GM23338 (cell line): ENCODE measurements around the gene RANBP6. TPM values are rescaled to one million over a fixed set of nuclear protein-coding genes. Genes with fewer than 3 reads are reported as not detected.

Source experiments
- ATAC-seq: fragments of 200-7000 bp; cut with Tn5 transposase; 3 replicates; pipeline ENCODE4 v1.9.1; 2020
- DNase-seq: peaks from one replicate; pipeline ENCODE4 v3.0.0-alpha.2; 2015; ENCODE audit warnings: low spot score
- H2AFZ ChIP-seq: fragments of 200-600 bp; sonication (generic); 2 replicates; pipeline ENCODE4 v1.8.0; 2016; ENCODE audit warnings: antibody characterized with exemption, mild to moderate bottlenecking, moderate library complexity
- H3F3A ChIP-seq: fragments of 200-600 bp; sonication (generic); replicated peaks from 2 replicates; pipeline ENCODE4 v1.8.0; 2017; ENCODE audit warnings: antibody characterized with exemption, mixed run types, low read depth
- H3K27ac ChIP-seq: fragments of 200-600 bp; sonication (generic); 2 replicates; pipeline ENCODE4 v1.6.1; 2016; ENCODE audit warnings: low read depth
- H3K27me3 ChIP-seq: fragments of 200-600 bp; sonication (generic); 2 replicates; pipeline ENCODE4 v1.8.0; 2016; ENCODE audit warnings: mild to moderate bottlenecking, mixed run types, moderate library complexity; ENCODE audit not compliant: insufficient read depth
- H3K36me3 ChIP-seq: fragments of 200-600 bp; sonication (generic); 2 replicates; pipeline ENCODE4 v1.8.0; 2016; ENCODE audit warnings: mild to moderate bottlenecking; ENCODE audit not compliant: insufficient read depth
- H3K4me1 ChIP-seq: fragments of 200-600 bp; sonication (generic); 2 replicates; pipeline ENCODE4 v1.8.0; 2016; ENCODE audit warnings: mild to moderate bottlenecking, moderate library complexity; ENCODE audit not compliant: insufficient read depth
- H3K4me2 ChIP-seq: fragments of 200-600 bp; sonication (generic); 2 replicates; pipeline ENCODE4 v1.7.1; 2017; ENCODE audit warnings: mixed run types
- H3K4me3 ChIP-seq: fragments of 200-600 bp; sonication (generic); 2 replicates; pipeline ENCODE4 v1.6.1; 2016; ENCODE audit warnings: mixed run types
- H3K79me2 ChIP-seq: fragments of 200-600 bp; sonication (generic); replicated peaks from 2 replicates; pipeline ENCODE4 v1.8.0; 2017; ENCODE audit warnings: mild to moderate bottlenecking; ENCODE audit not compliant: insufficient read depth
- H3K9me2 ChIP-seq: fragments of 200-600 bp; sonication (generic); 2 replicates; pipeline ENCODE4 v1.8.0; 2017; ENCODE audit not compliant: insufficient read depth
- H4K20me1 ChIP-seq: fragments of 200-600 bp; sonication (generic); replicated peaks from 2 replicates; pipeline ENCODE4 v1.8.0; 2017; ENCODE audit warnings: mild to moderate bottlenecking; ENCODE audit not compliant: insufficient read depth
- H3K27ac Mint-ChIP-seq: 2 replicates; pipeline ENCODE4 v1.8.0; 2020; ENCODE audit warnings: inconsistent platforms, mild to moderate bottlenecking, moderate library complexity, mixed read lengths
- H3K27me3 Mint-ChIP-seq: 3 replicates; pipeline ENCODE4 v1.8.0; 2022; ENCODE audit warnings: low read depth, mild to moderate bottlenecking, moderate library complexity, mixed read lengths, inconsistent platforms; ENCODE audit not compliant: insufficient read depth, poor library complexity
- H3K36me3 Mint-ChIP-seq: 3 replicates; pipeline ENCODE4 v1.8.0; 2021; ENCODE audit warnings: low read depth, mild to moderate bottlenecking, inconsistent platforms, moderate library complexity, mixed read lengths
- H3K4me1 Mint-ChIP-seq: 3 replicates; pipeline ENCODE4 v1.8.0; 2020; ENCODE audit warnings: mild to moderate bottlenecking, inconsistent platforms, mixed read lengths
- H3K4me3 Mint-ChIP-seq: 3 replicates; pipeline ENCODE4 v1.8.0; 2021; ENCODE audit warnings: moderate library complexity, mild to moderate bottlenecking, inconsistent platforms, mixed read lengths
- H3K9me3 Mint-ChIP-seq: 3 replicates; pipeline ENCODE4 v1.8.0; 2020; ENCODE audit warnings: moderate library complexity, mild to moderate bottlenecking, inconsistent platforms, mixed read lengths
- CREB1 ChIP-seq: fragments of 250-450 bp; sonication (Bioruptor Pico); IDR thresholded peaks from 2 replicates; pipeline ENCODE4 v1.5.0; 2020; ENCODE audit warnings: low read depth, mild to moderate bottlenecking, moderate library complexity
- CTCF ChIP-seq, 2 experiments: fragments of 200-600 bp in 1 of 2; sonication (generic) in 1 of 2; conservative IDR thresholded peaks; 2 replicates each; pipeline versions ENCODE4 v1.5.1 to v1.6.1; 2016 to 2017; ENCODE audit warnings: antibody characterized with exemption in 2 of 2, low read depth in 2 of 2, mild to moderate bottlenecking in 2 of 2, moderate library complexity in 1 of 2
- EZH2 ChIP-seq: fragments of 200-600 bp; sonication (generic); IDR thresholded peaks from one replicate; pipeline ENCODE4 v1.8.0; 2017; ENCODE audit warnings: antibody characterized with exemption, mild to moderate bottlenecking, low read depth; ENCODE audit not compliant: unreplicated experiment
- EZH2phosphoT487 ChIP-seq: fragments of 200-600 bp; sonication (generic); IDR thresholded peaks from one replicate; pipeline ENCODE4 v1.8.1; 2018; ENCODE audit warnings: antibody characterized with exemption; ENCODE audit not compliant: unreplicated experiment
- JUNB ChIP-seq: IDR thresholded peaks from one replicate; pipeline ENCODE4 v1.6.1; 2016; ENCODE audit warnings: antibody characterized with exemption; ENCODE audit not compliant: unreplicated experiment
- NANOG ChIP-seq: IDR thresholded peaks from 2 replicates; pipeline ENCODE4 v1.6.1; 2016; ENCODE audit warnings: antibody characterized with exemption, borderline replicate concordance
- POLR2AphosphoS5 ChIP-seq: IDR thresholded peaks from 2 replicates; pipeline ENCODE4 v1.6.1; 2016; ENCODE audit warnings: antibody characterized with exemption, low read depth
- REST ChIP-seq: IDR thresholded peaks from one replicate; pipeline ENCODE4 v1.6.1; 2018; ENCODE audit warnings: antibody characterized with exemption; ENCODE audit not compliant: unreplicated experiment
- STAT1 ChIP-seq: IDR thresholded peaks from one replicate; pipeline ENCODE4 v1.6.1; 2016; ENCODE audit warnings: antibody characterized with exemption; ENCODE audit not compliant: unreplicated experiment
- ZNF114 ChIP-seq: fragments of 250-450 bp; sonication (Bioruptor Pico); IDR thresholded peaks from 2 replicates; pipeline ENCODE4 v1.5.0; 2020; ENCODE audit warnings: mild to moderate bottlenecking, moderate library complexity
- ZNF331 ChIP-seq: fragments of 250-450 bp; sonication (Bioruptor Pico); IDR thresholded peaks from 2 replicates; pipeline ENCODE4 v1.5.0; 2020; ENCODE audit warnings: low read depth, mild to moderate bottlenecking, moderate library complexity
- polyA plus RNA-seq: library from polyadenylated mRNA; unstranded; fragments of >200 nt; fragmentation: Nextera tagmentation; extraction: Ambion mirVana; gene quantifications from 2 replicates; pipeline ENCODE4 v1.2.1, GENCODE V29; 2016
- total RNA-seq: library from RNA; depleted of rRNA; stranded (reverse); fragments of >200 nt; shearing (Covaris generic); gene quantifications from 2 replicates; pipeline ENCODE4 v1.2.3, GENCODE V29; 2014
- TF ChIP-seq, protein P1 (sequence below): IDR thresholded peaks from 2 replicates; pipeline ENCODE4 v1.6.1; 2016; ENCODE audit warnings: antibody characterized with exemption
- TF ChIP-seq, protein P2 (sequence below): fragments of 250-450 bp; sonication (Bioruptor Pico); IDR thresholded peaks from 2 replicates; pipeline ENCODE4 v1.5.0; 2020; ENCODE audit warnings: mild to moderate bottlenecking, moderate library complexity

The RANBP6 gene
- total and polyA plus RNA-seq, 2 experiments from 2014 or later: 9.4 to 26.4 TPM

GRCh38 chr9:5982317-5982716 is 33.1 kb downstream of the RANBP6 start:
- Histone ChIP-seq H3F3A (no peaks in the 10 kb centered on the region), H3K79me2 (no peaks in the 10 kb centered on the region), H3K9me2 (no peaks in the 10 kb centered on the region), H3K27me3 (no peaks in the 10 kb centered on the region), H3K4me2 (no peak overlapping the region), H3K36me3 (no peaks in the 10 kb centered on the region), H4K20me1 (no peaks in the 10 kb centered on the region; the same call in none of the 2 replicates), H3K4me1 (no peaks in the 10 kb centered on the region), H2AFZ (no peak overlapping the region), H3K27ac (no peak overlapping the region), H3K4me3 (no peak overlapping the region)
- H3K4me3 Mint-ChIP-seq: no peak overlapping the region
- no peaks in the 10 kb centered on the region for H3K27me3 Mint-ChIP-seq
- H3K9me3 Mint-ChIP-seq: no peaks in the 10 kb centered on the region
- TF ChIP-seq JUNB (no peak), EZH2phosphoT487 (no peak), NANOG (no peak), CREB1 (CRISPR knock-in tag) (no peak), ZNF331 (CRISPR knock-in tag) (no peak), REST (no peak), EZH2 (no peak), STAT1 (no peak), ZNF114 (CRISPR knock-in tag) (no peak), CTCF (conservative IDR thresholded peaks at IDR 0.05; ENCODE audit: low read depth in 2 of 2) (no peak), POLR2AphosphoS5 (no peak)
- TF ChIP-seq, protein P1, sequence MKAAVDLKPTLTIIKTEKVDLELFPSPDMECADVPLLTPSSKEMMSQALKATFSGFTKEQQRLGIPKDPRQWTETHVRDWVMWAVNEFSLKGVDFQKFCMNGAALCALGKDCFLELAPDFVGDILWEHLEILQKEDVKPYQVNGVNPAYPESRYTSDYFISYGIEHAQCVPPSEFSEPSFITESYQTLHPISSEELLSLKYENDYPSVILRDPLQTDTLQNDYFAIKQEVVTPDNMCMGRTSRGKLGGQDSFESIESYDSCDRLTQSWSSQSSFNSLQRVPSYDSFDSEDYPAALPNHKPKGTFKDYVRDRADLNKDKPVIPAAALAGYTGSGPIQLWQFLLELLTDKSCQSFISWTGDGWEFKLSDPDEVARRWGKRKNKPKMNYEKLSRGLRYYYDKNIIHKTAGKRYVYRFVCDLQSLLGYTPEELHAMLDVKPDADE: no peak
- TF ChIP-seq, protein P2, sequence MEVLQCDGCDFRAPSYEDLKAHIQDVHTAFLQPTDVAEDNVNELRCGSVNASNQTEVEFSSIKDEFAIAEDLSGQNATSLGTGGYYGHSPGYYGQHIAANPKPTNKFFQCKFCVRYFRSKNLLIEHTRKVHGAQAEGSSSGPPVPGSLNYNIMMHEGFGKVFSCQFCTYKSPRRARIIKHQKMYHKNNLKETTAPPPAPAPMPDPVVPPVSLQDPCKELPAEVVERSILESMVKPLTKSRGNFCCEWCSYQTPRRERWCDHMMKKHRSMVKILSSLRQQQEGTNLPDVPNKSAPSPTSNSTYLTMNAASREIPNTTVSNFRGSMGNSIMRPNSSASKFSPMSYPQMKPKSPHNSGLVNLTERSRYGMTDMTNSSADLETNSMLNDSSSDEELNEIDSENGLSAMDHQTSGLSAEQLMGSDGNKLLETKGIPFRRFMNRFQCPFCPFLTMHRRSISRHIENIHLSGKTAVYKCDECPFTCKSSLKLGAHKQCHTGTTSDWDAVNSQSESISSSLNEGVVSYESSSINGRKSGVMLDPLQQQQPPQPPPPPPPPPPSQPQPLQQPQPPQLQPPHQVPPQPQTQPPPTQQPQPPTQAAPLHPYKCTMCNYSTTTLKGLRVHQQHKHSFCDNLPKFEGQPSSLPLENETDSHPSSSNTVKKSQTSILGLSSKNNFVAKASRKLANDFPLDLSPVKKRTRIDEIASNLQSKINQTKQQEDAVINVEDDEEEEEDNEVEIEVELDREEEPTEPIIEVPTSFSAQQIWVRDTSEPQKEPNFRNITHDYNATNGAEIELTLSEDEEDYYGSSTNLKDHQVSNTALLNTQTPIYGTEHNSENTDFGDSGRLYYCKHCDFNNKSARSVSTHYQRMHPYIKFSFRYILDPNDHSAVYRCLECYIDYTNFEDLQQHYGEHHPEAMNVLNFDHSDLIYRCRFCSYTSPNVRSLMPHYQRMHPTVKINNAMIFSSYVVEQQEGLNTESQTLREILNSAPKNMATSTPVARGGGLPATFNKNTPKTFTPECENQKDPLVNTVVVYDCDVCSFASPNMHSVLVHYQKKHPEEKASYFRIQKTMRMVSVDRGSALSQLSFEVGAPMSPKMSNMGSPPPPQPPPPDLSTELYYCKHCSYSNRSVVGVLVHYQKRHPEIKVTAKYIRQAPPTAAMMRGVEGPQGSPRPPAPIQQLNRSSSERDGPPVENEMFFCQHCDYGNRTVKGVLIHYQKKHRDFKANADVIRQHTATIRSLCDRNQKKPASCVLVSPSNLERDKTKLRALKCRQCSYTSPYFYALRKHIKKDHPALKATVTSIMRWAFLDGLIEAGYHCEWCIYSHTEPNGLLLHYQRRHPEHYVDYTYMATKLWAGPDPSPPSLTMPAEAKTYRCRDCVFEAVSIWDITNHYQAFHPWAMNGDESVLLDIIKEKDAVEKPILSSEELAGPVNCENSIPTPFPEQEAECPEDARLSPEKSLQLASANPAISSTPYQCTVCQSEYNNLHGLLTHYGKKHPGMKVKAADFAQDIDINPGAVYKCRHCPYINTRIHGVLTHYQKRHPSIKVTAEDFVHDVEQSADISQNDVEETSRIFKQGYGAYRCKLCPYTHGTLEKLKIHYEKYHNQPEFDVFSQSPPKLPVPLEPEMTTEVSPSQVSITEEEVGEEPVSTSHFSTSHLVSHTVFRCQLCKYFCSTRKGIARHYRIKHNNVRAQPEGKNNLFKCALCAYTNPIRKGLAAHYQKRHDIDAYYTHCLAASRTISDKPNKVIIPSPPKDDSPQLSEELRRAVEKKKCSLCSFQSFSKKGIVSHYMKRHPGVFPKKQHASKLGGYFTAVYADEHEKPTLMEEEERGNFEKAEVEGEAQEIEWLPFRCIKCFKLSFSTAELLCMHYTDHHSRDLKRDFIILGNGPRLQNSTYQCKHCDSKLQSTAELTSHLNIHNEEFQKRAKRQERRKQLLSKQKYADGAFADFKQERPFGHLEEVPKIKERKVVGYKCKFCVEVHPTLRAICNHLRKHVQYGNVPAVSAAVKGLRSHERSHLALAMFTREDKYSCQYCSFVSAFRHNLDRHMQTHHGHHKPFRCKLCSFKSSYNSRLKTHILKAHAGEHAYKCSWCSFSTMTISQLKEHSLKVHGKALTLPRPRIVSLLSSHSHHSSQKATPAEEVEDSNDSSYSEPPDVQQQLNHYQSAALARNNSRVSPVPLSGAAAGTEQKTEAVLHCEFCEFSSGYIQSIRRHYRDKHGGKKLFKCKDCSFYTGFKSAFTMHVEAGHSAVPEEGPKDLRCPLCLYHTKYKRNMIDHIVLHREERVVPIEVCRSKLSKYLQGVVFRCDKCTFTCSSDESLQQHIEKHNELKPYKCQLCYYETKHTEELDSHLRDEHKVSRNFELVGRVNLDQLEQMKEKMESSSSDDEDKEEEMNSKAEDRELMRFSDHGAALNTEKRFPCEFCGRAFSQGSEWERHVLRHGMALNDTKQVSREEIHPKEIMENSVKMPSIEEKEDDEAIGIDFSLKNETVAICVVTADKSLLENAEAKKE (CRISPR knock-in tag): no peak
- DNase-seq (no peak), ATAC-seq (no peak)
- H3K4me1 Mint-ChIP-seq: peaks cover 7% of the 10 kb centered on the region
- H3K27ac Mint-ChIP-seq: no peak overlapping the region
- peaks cover 5% of the 10 kb centered on the region; the same call in 1 of the 3 replicates for H3K36me3 Mint-ChIP-seq
